Cerebellar nuclear complex (tissue), 1 donor: ENCODE results near the gene SNRPA.
"Not testable (repeated sequence)": the region's sequence is repeated elsewhere in the genome, so short reads cannot be mapped to it uniquely, and the experiment has no call there.

Source experiments
- DNase-seq, 2 experiments: peaks; one replicate each; lab custom pipeline; 2025; lab: John Stamatoyannopoulos, UW

SNRPA gene

DNA sequence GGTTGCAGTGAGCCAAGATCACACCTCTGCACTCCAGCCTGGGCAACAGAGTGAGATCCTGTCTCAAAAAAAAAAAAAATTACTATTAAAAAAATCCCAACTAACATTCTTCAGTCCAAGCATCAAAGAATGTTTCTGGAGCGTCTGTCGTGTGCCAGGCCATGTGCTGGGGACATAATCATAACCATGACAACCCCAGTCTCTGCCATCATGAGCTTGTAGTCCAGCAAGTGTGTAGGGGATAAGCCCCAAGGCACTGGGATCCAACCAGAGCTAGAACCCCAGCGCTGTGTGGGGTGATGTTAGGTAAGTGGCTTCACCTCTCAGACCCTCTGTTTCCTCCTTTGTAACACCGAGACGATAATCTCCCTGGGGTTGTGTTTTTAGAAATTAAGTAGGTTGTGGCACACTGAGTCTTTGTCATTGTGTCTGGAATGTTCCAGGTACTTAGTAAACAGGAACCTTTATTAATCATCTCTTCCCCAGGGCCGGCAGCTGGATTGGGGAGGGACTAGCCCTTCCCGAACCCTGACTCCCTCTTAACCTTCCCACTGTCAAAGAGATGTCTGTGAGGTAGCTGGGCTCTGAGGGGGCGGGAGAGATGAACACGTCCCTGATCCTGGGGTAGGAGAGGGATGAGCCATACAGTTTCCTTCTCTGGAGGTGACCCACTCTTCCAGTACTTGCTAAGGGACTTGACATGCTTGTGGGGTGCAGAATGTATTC is 28.9 kb upstream of the SNRPA start:
- no peak for DNase-seq

- DNase-seq, result no peak
Measured at GRCh38 chr19:40723661-40724254, 27.2 kb upstream of the SNRPA start.

DNA sequence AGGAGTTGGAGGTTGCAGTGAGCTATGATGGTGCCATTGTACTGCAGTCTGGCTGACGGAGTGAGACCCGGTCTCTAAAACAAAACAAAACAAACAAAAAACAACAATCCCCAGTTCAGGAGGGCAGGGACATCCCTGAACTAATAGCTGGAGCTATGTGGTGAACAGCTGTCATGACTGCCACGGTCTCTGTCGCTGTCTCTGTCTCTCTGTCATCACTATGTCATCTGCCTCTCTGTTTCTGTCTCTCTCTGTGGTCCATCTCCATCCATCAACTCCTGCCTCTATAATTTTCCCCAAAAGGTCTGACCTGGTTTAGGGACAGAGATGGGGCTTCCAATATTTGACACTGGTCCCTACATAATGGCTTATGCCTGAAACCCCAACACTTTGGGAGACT is 26.7 kb upstream of the SNRPA start:
- no peak for DNase-seq

GRCh38 chr19:40724855-40725254 is 26.1 kb upstream of the SNRPA start:
- DNase-seq, result no peak

- no peak for DNase-seq
Measured at GRCh38 chr19:40726279-40726678, 24.7 kb upstream of the SNRPA start.

DNA sequence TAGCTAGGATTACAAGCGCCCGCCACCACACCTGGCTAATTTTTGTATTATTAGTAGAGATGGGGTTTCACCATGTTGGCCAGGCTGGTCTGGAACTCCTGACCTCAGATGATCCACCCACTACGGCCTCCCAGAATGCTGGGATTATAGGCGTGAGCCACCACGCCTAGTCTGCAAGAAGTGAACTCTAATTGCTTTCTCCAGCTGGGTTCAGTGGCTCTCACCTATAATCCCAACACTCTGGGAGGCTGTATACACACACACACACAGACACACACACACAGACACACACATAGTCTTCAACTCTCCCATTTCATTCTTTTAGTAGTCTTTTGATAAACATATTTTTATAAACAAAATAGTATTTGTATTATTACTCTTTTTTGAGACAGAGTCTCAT is 20.9 kb upstream of the SNRPA start:
- not testable (repeated sequence) for DNase-seq

GRCh38 chr19:40732304-40732703 is 18.7 kb upstream of the SNRPA start:
- DNase-seq, result not testable (repeated sequence)

DNA sequence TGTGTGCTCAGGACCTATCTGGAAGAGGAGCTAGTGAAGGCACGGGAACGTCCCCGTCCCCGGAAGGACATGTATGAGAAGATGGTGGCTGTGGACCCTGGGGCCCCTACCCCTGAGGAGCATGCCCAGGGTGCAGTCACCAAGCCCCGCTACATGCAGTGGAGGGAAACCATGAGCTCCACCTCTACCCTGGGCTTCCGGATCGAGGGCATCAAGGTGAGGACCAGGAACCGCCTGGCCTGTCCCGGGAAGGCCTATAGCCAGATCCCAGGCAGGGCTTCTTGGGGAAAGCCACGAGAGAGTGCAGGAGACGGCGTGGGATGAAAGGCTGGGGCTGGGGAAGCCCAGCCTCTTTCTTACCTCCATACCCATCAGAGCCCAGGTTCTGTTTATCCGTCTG is 17.9 kb upstream of the SNRPA start:
- no peak for DNase-seq

DNA sequence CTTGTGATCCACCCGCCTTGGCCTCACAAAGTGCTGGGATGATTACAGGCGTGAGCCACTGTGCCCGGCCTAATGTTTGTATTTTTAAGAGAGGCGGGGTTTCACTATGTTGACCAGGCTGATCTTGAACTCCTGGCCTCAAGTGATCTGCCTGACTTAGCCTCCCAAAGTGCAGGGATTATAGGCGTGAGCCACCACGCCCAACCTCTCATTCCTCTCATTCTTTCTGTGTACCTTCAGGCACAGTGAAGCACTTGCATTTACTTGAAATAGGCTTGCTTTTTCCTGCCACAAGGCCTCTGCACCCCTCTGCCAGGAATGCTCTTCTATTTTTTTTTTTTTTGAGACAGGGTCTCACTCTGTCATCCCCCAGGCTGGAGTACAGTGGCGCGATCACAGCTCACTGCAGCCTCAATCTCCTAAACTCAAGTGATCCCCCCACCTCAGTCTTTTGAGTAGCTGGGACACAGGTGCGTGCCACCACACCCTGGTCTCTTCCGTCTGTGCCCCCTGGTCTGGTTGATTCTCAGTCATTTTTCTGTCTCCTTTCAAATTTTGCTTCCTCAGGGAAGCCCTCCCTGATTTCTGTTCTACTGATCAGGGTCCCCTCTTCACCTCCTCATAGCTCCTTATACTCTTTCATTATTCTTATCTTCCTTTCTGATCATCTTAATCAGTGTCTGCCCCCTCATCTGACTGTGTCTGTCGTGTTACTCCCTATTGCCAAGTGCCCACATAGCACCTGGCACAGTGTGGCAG is 15.8 kb upstream of the SNRPA start:
- no peak for DNase-seq

GRCh38 chr19:40736661-40737060 is 14.3 kb upstream of the SNRPA start:
- DNase-seq, result no peak

DNA sequence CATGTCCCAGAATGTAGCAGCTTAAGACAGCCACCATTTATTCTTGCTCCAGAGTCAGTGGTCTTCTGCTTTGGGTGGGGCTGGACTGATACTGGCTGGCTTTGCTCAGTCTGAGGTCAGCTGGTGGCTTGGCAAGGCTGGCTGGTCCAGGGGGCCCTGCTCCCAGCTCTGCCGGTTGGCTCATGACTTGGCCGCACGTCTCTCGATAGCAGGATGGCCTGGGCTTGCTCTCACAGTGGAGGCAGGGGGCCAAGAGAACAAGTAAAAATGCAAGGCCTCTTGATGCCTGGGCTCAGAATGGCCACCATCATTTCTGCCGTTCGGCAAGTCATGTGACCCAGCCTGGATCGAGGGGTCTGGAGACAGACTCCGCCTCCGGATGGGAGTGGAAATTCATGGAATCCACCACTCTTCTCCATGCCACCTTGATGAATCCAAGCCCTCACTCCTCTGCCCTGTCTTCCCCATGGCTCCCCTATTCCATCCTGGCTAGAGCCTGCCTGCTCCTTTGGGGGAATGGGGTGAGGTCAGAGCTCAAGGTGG is 13.8 kb upstream of the SNRPA start:
- DNase-seq, result no peak

DNA sequence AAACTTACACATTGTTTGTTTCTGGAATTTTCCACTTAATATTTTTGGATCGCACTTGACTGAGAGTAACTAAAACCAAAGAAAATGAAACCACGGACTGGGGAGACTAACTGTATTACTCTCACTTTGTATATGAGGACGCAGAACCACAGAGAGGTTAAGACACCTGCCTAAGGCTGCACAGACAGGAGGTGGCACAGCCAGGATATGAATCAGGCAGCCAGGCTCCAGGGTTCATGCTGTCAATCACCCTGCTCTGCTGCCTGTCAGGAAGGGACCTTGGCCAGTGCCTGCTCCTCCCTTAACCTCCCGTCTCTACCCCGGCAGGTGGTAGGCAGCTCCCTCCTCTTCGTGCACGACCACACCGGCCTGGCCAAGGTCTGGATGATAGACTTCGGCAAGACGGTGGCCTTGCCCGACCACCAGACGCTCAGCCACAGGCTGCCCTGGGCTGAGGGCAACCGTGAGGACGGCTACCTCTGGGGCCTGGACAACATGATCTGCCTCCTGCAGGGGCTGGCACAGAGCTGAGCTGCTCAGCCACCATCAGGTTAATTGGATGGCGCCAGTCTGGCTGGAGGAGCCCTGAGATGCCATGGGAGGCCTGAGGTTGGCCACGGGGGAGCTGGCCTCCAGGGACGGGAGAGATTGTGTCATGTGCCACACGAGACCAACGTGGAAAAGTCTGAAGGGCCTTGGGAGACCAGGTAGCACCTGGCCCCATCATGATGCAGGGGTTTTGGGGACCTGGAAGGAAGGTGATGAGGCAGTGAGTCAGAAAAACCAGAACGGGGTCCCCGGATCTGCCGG is 11.8 kb upstream of the SNRPA start:
- no peak for DNase-seq

GRCh38 chr19:40739871-40740703 is 10.9 kb upstream of the SNRPA start:
- DNase-seq, result no peak

DNA sequence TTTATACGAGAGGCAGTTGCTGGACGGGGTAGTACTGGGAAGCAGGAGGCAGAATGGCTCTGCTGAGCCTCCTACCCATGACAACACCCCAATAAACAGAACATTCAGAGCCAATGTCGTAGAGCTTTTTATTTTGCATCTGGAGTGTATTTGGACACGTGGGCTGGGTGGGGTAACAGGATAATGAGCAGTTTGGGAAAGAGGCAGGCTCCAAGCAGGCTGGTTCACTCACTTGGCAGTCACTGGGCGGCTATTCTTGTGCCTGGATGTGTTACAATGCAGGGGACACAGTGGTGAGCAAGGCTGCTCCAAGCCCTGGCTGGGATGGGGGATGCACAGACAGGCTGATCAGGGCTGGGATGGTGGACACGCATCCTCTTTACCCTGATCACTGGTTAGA is 10.3 kb upstream of the SNRPA start:
- DNase-seq, result no peak

GRCh38 chr19:40741527-40742390 is 9.2 kb upstream of the SNRPA start:
- DNase-seq, result no peak

DNA sequence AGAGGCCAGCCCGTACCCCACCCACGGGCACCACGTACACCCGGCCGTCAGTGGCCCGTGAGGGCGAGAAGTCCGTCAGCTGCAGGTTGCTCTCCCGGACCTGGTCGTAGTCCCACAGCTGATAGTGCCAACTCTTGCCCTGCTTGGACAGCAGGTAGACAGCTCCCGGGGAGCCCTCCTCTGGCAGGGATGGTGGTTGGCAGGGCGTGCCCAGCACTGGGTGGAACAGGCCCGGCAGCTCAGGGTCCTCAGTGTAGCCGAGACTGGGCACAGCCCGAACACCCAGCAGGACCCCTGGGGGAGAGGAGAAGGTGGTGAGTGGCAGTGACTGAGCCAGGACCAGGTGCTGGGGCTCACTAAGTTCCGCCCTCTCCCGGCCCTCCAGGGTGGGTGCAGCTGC is 8.5 kb upstream of the SNRPA start:
- DNase-seq, result no peak

DNA sequence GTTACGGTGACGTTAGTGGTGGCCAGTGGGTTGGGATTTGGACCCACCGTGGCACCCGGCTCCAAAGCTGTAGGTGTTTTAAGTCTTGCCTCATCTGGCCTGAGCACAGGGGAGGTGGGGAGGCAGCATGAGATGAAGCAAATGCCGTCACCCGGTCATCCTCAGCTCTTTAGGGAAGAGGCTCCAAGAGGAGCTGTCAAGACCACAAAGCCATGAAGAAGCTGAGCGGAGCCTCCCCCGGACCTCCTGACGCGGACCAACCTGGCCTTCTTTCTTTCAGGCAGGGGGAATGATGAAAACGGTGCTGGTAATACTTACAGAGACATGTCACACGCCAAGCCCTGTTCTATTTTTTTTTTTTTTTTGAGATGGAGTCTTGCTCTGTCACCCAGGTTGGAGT is 8.1 kb upstream of the SNRPA start:
- no peak for DNase-seq

DNA sequence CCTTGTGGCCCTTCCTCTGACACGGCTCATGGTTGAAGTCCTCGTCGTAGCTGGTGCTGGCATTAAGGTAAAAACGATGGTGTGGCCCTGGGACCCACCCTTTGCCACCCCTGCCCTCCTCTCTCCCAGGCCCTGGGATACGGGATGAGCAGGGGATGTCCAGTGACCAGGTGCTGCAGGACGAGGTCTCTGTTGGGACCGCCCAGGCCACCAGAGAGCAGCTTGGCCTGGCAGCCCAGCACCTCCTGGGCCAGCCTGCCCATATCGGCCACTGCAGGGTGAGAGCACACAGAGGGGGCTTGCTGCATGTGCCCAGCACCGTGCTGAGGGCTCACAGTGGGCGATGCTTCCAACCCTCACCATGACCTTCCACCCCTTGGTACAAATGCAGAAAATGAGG is 7.1 kb upstream of the SNRPA start:
- no peak for DNase-seq

GRCh38 chr19:40744554-40745401 is 6.2 kb upstream of the SNRPA start:
- no peak for DNase-seq
